ENCODE data around the gene KLHL26. TPM values are rescaled to one million over a fixed set of nuclear protein-coding genes. Genes with fewer than 3 reads are reported as not detected.

KLHL26 gene
- polyA plus RNA-seq, 2 of the 4 experiments (the other 2 are of a cell fraction), result 1.1 to 2.0 TPM

DNA sequence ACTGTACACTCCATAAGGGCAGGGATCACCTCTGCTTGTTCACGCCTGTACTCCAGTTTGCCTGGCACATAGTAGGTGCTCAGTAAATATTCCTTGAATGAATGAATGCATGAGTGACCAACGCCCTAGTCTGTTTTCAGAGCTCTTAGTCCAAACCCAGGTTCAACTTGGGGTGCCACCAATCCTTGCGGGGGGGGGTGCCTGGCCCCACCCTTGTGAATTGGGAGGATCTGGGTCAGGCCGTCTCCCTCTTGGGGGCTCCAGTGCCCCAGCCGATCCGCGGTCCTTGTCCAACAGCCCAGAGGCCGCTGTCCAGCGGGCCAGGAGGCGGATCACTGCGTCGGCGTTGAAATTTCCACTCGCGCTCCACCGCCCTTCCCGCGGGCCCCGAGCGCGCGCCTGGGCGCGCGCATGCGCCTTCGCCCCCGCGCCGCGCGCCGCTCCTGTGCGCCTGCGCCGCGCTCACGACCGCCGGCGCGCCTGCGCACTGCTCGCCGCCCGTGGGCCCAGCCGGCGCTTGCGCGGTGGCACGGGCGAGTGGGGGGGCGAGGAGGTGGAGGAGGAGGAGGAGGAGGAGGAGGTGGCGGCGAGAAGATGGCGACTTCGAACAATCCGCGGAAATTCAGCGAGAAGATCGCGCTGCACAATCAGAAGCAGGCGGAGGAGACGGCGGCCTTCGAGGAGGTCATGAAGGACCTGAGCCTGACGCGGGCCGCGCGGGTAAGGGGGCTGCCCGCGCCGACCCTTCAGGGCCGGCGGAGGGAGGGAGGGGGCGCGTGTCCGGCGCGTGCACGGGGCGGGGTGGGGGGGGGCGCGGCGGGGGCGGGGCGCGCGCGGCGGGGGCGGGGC, 46.5 kb downstream of the KLHL26 start, which contains the start of gene CRTC1 (continued):
- TF ChIP-seq, protein P1, sequence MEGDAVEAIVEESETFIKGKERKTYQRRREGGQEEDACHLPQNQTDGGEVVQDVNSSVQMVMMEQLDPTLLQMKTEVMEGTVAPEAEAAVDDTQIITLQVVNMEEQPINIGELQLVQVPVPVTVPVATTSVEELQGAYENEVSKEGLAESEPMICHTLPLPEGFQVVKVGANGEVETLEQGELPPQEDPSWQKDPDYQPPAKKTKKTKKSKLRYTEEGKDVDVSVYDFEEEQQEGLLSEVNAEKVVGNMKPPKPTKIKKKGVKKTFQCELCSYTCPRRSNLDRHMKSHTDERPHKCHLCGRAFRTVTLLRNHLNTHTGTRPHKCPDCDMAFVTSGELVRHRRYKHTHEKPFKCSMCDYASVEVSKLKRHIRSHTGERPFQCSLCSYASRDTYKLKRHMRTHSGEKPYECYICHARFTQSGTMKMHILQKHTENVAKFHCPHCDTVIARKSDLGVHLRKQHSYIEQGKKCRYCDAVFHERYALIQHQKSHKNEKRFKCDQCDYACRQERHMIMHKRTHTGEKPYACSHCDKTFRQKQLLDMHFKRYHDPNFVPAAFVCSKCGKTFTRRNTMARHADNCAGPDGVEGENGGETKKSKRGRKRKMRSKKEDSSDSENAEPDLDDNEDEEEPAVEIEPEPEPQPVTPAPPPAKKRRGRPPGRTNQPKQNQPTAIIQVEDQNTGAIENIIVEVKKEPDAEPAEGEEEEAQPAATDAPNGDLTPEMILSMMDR (IDR thresholded peaks at IDR 0.05), result no peak
- peak in 1 of 2 experiments; percentile 25; a peak in 1 of 5 replicates for TF ChIP-seq JUN (IDR thresholded peaks at IDR 0.05)
- TF ChIP-seq POLR2A (IDR thresholded peaks at IDR 0.05; ENCODE audit: low read length), result peak; percentile 57
- TF ChIP-seq, protein P2, sequence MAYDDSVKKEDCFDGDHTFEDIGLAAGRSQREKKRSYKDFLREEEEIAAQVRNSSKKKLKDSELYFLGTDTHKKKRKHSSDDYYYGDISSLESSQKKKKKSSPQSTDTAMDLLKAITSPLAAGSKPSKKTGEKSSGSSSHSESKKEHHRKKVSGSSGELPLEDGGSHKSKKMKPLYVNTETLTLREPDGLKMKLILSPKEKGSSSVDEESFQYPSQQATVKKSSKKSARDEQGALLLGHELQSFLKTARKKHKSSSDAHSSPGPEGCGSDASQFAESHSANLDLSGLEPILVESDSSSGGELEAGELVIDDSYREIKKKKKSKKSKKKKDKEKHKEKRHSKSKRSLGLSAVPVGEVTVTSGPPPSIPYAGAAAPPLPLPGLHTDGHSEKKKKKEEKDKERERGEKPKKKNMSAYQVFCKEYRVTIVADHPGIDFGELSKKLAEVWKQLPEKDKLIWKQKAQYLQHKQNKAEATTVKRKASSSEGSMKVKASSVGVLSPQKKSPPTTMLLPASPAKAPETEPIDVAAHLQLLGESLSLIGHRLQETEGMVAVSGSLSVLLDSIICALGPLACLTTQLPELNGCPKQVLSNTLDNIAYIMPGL (CRISPR knock-in tag; IDR thresholded peaks at IDR 0.05; ENCODE audit: borderline replicate concordance), result no peak
- no peak for TF ChIP-seq TP53 (CRISPR knock-in tag; IDR thresholded peaks at IDR 0.05)
- no peak for TF ChIP-seq HDAC2 (IDR thresholded peaks at IDR 0.05)
- TF ChIP-seq MAX (IDR thresholded peaks at IDR 0.05), result 0 out of 2 replicates have a peak, but pooled peaks have one; percentile 19

DNA sequence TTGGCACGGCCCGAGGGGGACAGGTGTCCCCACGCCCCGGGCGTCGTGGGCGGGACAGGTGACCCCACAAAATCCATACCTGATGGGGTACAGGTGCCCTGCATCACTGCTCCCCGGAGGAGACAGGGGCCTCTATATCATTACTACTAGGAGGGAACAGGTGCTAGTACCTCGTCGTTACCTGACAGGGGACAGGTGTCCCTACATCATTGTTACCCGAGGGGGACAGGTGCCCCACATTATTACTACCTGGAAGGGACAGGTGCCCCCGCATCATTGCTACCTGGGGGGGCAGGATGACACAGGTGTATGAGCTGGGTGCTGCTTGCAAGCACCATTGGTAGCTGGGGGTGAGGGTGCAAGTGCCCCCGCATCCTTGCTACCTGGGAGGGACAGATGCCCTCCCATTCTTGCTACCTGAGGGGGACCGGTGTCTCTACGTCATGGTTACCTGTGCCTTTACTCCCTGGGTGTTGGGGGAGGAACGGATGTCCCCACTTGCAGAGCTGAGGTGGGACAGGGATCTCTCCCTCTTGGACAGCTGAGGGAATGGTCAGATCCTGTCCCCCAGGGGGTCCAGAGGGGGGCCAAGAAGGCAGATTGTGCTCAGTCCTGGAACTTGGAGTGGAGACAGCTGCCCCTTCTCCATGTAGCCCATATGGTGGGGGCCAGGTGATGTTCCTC, 47.3 kb downstream of the KLHL26 start:
- POLR2A ChIA-PET, result no interaction called here
- Histone ChIP-seq H3K9me3 (no peaks in the 10 kb centered on the region), H3K4me3 (peak overlapping the region; percentile 66), H3K4me2 (peak overlapping the region; percentile 93), H3K4me1 (peaks cover 14% of the 10 kb centered on the region), H3K27ac (peak overlapping the region; percentile 96)
- WGBS (ENCODE audit: missing lambda C conversion rate), result 72% methylated on average over 5 of the region's 16 CpGs
- CTCF ChIA-PET, result no interaction called here
- FAIRE-seq (no peak), DNase-seq (ENCODE audit: low read depth in 1 of 2, low spot score in 1 of 2) (no peak), ATAC-seq (no peak)
- TF ChIP-seq FOXS1 (CRISPR knock-in tag; IDR thresholded peaks at IDR 0.05), result no peak
- no peak for TF ChIP-seq JUN (IDR thresholded peaks at IDR 0.05)
- TF ChIP-seq SREBF2 (IDR thresholded peaks at IDR 0.05), result no peak
- TF ChIP-seq TFCP2L1 (CRISPR knock-in tag; IDR thresholded peaks at IDR 0.05), result no peak
- no peak for TF ChIP-seq CHD2 (IDR thresholded peaks at IDR 0.05; ENCODE audit: low read length, partially characterized antibody)
- no peak for TF ChIP-seq NR3C1 (IDR thresholded peaks at IDR 0.05)
- TF ChIP-seq NFE2L2 (conservative IDR thresholded peaks at IDR 0.05; ENCODE audit: low read length), result no peak
- TF ChIP-seq, protein P3, sequence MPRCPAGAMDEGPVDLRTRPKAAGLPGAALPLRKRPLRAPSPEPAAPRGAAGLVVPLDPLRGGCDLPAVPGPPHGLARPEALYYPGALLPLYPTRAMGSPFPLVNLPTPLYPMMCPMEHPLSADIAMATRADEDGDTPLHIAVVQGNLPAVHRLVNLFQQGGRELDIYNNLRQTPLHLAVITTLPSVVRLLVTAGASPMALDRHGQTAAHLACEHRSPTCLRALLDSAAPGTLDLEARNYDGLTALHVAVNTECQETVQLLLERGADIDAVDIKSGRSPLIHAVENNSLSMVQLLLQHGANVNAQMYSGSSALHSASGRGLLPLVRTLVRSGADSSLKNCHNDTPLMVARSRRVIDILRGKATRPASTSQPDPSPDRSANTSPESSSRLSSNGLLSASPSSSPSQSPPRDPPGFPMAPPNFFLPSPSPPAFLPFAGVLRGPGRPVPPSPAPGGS (IDR thresholded peaks at IDR 0.05), result no peak
- TF ChIP-seq RCOR1 (IDR thresholded peaks at IDR 0.05; ENCODE audit: low read depth, low read length), result no peak
- no peak for TF ChIP-seq FOSB (CRISPR knock-in tag; IDR thresholded peaks at IDR 0.05)
- TF ChIP-seq POLR2A (IDR thresholded peaks at IDR 0.05; ENCODE audit: low read length), result no peak
- no peak for TF ChIP-seq RARB (CRISPR knock-in tag; IDR thresholded peaks at IDR 0.05)

- H3K4me3 ChIP-seq, result peak overlapping the region; percentile 66; the same call in 2 of the 3 replicates
- FAIRE-seq (no peak), ATAC-seq (no peak), DNase-seq (ENCODE audit: low read depth in 1 of 2, low spot score in 1 of 2) (no peak)
- ChIA-PET POLR2A (no interaction called here), CTCF (interaction anchor here (0.8 kb wide), 1 partner anchor 77 kb away, joined by 3 read pairs; no protein-coding TSS in a partner anchor)
- peaks cover 14% of the 10 kb centered on the region for H3K4me1 ChIP-seq
- H3K4me2 ChIP-seq, result peak overlapping the region; percentile 93
- TF ChIP-seq CBX8 (IDR thresholded peaks at IDR 0.05) (no peak), ZFP36 (IDR thresholded peaks at IDR 0.05; ENCODE audit: borderline replicate concordance, partially characterized antibody) (no peak), GATA3 (IDR thresholded peaks at IDR 0.05; ENCODE audit: borderline replicate concordance) (no peak), FOSB (CRISPR knock-in tag; IDR thresholded peaks at IDR 0.05) (no peak), ZC3H11A (IDR thresholded peaks at IDR 0.05) (no peak), NR3C1 (IDR thresholded peaks at IDR 0.05) (no peak), CBX2 (IDR thresholded peaks at IDR 0.05; ENCODE audit: borderline replicate concordance, low read depth) (no peak), TP53 (CRISPR knock-in tag; IDR thresholded peaks at IDR 0.05) (no peak), ESRRA (IDR thresholded peaks at IDR 0.05; ENCODE audit: borderline replicate concordance, low read length) (no peak), EHF (CRISPR knock-in tag; IDR thresholded peaks at IDR 0.05) (no peak)
- TF ChIP-seq, protein P4, sequence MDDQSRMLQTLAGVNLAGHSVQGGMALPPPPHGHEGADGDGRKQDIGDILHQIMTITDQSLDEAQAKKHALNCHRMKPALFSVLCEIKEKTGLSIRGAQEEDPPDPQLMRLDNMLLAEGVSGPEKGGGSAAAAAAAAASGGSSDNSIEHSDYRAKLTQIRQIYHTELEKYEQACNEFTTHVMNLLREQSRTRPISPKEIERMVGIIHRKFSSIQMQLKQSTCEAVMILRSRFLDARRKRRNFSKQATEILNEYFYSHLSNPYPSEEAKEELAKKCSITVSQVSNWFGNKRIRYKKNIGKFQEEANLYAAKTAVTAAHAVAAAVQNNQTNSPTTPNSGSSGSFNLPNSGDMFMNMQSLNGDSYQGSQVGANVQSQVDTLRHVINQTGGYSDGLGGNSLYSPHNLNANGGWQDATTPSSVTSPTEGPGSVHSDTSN (IDR thresholded peaks at IDR 0.05), result no peak
- TF ChIP-seq, protein P2 (CRISPR knock-in tag; IDR thresholded peaks at IDR 0.05; ENCODE audit: borderline replicate concordance), result no peak
- H3K27ac ChIP-seq, result peak overlapping the region in 1 of 2 experiments; percentile 96; a peak in 3 of 6 replicates
- WGBS (ENCODE audit: missing lambda C conversion rate), result 79% methylated on average over 2 of the region's 3 CpGs
- no peaks in the 10 kb centered on the region for H3K9me3 ChIP-seq
Observed at GRCh38 chr19:18684642-18684993, 47.8 kb downstream of the KLHL26 start.

All from A549 (cell line).